ENCODE data around the gene ETV6.

Gene ETV6

GRCh38 chr12:11834931-11835330, 185.5 kb downstream of the ETV6 start:
- no peak for FAIRE-seq

DNA sequence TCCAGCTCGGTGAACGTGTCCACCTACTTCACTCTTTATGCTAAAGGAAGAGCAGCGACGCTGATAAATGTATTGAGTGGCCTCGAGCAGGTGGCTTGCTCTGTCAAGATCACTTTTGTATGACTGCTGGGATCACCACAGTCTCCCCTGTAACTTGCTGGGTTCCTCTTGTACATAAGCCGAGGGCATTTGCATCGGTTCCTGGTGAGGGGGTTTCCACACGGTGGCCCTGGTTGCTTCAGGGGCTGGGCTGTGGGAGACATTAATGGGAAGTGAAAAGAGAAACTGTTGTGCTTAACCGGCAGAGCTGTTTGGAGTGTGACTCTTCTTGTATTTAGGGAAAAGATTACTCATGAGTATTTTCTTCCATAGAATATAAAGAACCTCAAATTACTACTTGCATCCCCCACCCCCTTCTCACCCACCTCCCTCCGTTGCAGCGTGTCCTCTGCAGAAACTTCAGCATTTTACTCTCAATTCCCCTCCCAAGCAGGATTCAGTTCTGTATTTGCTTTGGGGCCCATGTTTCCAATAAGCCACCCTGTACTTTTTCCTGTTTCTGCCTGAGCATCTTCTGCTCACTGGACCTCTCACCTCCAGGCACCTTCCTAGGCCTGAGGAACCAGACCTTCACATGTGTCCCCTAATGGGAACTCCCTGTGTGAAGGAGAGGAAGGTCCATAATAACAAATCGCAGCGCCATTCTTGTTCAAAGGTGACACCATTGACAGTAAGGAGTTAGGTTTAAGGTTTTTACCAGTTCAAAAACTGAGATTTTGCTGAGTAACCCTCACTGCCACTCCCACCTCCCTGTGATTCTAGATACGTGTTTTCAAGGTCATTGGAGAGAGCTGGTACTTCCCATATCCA, 187.0 kb downstream of the ETV6 start:
- FAIRE-seq, result no peak

DNA sequence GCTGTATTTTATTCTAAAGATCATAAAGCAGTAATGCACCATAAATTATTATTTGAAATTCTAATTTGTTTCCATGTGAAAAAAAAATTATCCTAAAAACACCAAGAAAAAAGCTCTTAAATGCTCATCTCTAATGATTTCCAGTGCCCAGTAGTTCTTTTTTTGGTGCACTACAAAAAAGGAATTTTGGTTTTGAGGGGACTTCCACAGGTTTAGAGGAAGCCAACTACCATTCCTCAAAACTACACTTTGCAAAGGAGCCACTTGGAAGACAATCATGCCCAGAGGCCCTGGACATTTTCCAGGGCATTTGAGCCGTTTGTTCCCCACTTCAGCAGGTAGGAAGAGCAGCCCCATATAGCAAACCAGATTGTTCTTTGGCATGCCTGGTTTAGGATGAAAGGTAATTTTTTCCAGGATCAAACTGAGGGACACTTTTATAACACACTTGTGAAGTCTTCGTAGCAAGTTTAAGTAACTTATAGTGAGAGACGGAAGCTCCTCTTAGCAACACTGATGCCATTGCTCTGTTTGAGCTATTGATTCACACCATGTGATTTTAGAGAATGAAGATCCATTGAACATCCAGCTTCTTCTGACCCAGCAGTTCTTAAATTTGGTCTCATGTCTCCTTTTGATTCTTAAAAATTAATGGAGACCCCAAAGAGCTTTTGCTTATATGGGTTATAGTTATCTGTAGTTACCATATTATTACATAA, 187.9 kb downstream of the ETV6 start:
- FAIRE-seq, result no peak

DNA sequence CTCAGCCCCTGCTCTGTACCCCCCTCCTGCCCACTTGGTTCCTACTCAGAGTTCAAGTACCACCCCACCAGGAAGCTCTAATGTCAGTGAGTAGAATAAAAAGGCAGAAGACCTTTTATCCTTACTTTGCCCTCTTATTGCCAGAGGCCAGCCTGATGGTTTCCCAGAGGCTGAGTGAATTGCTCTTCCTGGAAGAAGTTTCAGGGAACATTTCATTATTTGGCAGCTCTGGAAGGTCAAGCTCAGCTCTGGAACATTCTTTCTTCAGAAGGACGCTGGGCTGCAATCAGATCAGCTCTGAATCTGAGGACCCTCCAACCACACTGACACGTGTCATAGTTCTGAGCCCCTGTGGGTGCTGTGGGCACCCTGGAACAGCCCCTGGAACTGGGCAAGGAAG, 188.9 kb downstream of the ETV6 start:
- no peak for FAIRE-seq

- FAIRE-seq, result no peak
Observed at GRCh38 chr12:11839091-11839641, 189.7 kb downstream of the ETV6 start.

GRCh38 chr12:11840366-11840765, 190.9 kb downstream of the ETV6 start:
- FAIRE-seq, result no peak

DNA sequence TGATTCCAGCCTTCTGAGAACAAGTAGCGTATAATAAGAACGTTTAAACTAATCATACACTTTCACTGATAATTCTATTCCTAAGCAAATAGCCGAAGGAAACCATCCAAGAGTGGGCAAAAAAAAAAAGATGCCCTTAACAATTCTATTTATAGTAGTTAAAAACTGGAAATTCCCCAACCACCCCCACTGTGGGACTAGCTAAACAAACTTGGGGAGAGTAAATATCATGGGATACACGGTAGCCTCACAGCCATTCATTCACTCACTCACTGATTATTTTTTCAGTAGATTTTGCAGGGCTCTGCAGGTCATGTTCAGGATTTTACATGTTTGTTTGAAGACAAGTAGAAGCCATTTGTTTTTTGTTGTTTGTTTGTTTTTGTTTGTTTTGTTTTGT, 197.0 kb downstream of the ETV6 start:
- no peak for FAIRE-seq

GRCh38 chr12:11847539-11847938, 198.1 kb downstream of the ETV6 start:
- no peak for FAIRE-seq

DNA sequence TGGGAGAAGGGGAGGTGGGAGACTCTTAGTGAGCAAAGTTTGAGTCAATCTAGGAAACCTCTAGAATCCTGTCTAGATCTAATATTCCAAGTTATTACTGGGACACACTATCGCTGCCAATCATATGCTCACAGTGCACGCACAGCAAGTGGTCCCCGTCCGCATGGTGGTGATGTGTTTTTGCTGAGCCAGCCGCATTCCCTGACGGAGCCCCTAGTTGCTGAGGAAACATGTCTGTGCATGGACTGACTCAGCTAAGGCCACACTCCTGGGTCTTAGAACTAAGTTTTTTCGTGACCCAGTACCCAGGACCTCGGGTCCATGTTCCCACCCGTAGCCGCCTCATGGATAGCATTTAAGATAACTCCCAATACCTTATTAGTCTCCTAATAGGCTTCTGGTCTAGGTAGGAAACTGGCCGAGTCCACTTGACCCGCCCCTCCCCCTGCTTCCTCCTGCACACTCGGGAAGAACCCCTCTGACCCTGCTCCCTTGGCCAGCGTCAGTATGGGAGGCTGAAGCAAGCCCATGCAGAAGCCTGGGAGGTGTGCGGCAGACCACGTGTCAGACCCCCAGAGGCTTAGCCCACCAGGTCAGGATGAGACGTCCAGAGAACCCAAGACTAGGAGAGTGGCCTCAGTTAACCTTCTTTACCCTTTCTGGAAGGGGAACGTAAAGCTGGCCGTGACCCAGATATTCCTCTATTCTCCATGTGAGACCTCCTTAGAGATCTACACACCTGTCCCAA, 200.5 kb downstream of the ETV6 start:
- FAIRE-seq, result no peak

DNA sequence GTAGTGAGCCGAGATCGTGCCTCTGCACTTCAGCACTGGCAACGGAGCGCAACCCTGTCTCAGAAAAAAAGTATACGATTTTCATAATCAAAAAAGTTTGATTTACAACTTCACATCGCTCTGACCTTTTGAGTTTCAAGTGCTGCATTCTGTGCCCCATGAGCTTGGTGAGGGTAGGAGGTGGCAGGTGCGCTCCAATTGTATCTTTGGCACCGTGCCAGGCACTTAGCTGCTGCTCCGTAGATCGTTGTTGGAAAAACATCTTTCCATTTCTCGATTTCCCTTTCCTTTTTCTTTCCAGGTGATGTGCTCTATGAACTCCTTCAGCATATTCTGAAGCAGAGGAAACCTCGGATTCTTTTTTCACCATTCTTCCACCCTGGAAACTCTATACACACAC, 203.7 kb downstream of the ETV6 start:
- FAIRE-seq, result no peak

- no peak for FAIRE-seq
Observed at GRCh38 chr12:11854011-11854499, 204.6 kb downstream of the ETV6 start.

DNA sequence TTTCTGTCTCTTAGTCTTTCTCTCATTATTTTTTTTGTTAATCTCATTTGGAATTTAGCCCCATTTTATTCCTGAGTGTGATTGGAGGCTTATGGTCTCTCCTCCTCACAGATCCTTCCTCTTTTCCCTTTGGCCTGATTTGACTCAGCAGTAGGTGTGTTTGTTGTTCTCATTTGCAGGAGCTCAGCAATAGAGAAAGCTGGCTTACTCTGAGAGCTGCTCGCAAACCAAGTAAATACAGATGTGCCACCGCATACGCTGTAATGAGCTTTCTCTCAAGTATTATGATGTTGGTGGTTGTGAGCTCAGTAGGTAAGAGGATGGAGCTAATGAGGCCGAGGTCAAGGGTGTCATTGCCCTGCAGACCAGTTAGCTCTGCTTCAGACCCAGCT, 206.5 kb downstream of the ETV6 start:
- no peak for FAIRE-seq

DNA sequence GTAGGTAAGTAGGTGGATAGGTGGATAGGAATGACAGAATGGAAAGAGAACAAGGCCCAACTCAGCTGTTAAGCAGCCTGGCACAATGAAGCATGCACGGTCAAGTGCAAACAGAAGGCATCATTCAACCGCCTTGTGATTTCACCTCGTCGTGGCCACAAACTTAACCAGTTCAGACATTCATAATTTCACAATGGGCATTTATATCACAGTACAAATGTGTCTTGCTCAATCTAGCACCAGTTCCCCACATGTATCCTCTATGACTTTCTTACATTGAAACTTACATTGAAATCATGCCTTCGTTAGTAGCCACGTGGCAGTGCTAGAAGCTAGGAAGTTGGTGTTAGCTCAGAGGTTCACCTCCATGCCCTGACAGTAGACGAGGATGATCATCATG, 207.5 kb downstream of the ETV6 start:
- no peak for FAIRE-seq

- no peak for FAIRE-seq
Observed at GRCh38 chr12:11859705-11860425, 210.4 kb downstream of the ETV6 start.

GRCh38 chr12:11861155-11861863, 211.8 kb downstream of the ETV6 start:
- FAIRE-seq, result no peak

GRCh38 chr12:11861864-11862600, 212.6 kb downstream of the ETV6 start:
- FAIRE-seq, result no peak

DNA sequence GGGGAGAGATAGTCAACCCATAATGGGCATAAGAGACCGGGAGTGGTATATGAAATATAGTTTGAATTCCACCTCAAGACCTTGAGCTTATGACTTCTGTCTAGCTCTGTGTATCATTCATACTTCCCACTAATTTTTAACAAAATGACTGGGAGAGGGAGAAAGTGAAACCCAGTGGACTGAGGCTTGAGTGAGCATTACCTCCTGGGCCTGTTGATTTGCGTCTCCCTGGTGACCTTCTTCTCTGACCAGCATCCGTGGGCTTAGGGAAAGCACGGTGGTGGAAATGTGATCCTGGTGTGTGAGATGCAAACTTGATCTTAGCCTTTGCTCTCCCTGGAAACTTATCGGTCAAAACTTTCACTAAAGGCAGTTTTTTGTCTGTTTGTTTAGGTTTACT, 213.3 kb downstream of the ETV6 start:
- FAIRE-seq, result no peak

- FAIRE-seq, result no peak
Observed at GRCh38 chr12:11863478-11863906, 214.0 kb downstream of the ETV6 start.

GRCh38 chr12:11863988-11864387, 214.5 kb downstream of the ETV6 start:
- no peak for FAIRE-seq

- FAIRE-seq, result no peak
Observed at GRCh38 chr12:11865824-11866223, 216.3 kb downstream of the ETV6 start.

DNA sequence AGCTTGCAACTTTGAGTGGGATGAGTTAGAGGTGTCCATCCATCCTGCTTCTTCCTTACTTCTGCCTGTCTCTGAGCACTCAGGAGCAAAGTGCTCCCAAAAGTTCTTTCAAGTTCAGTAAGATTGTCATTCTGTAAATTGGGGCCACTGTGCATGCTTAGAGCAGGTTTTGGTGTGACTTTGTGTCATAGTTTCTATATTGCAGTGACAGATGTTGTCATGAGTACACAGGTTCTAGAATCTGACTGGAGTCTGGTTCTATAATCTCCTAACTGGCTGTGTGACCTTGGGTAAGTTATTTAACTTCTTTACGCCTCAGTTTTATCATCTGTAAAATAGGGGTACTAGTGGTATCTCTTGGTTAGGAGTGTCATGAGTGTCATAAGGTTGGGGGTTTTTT, 218.6 kb downstream of the ETV6 start:
- FAIRE-seq, result no peak

Data from G401.6 (cell line).